Fibroblast of lung (primary cell): ENCODE results near the gene TMEM256. TPM values are rescaled to one million over a fixed set of nuclear protein-coding genes. Genes with fewer than 3 reads are reported as not detected.

Experiments
- DNase-seq, 2 donors: peaks; one replicate each; pipeline versions ENCODE4 v3.0.0 to v3.0.0-alpha.2; 2010; ENCODE audit warnings: low read depth in 2 of 2
- H2AFZ ChIP-seq: 2 replicates; pipeline ENCODE4 v1.5.1; 2012; ENCODE audit warnings: low read length, control low read depth, inconsistent platforms
- H3K27ac ChIP-seq: 2 replicates; pipeline ENCODE4 v1.5.1; 2011; ENCODE audit warnings: low read length, control low read depth; ENCODE audit not compliant: insufficient read depth
- H3K27me3 ChIP-seq: 2 replicates; pipeline ENCODE4 v1.5.1; 2011; ENCODE audit warnings: mild to moderate bottlenecking, low read length; ENCODE audit not compliant: control insufficient read depth, insufficient read depth
- H3K36me3 ChIP-seq: 2 replicates; pipeline ENCODE4 v1.5.1; 2011; ENCODE audit warnings: low read length; ENCODE audit not compliant: control insufficient read depth, insufficient read depth
- H3K4me1 ChIP-seq: 2 replicates; pipeline ENCODE4 v1.5.1; 2011; ENCODE audit warnings: low read length; ENCODE audit not compliant: control insufficient read depth, insufficient read depth; ENCODE audit errors: extremely low read depth
- H3K4me2 ChIP-seq: 2 replicates; pipeline ENCODE4 v1.5.1; 2011; ENCODE audit warnings: low read length, control low read depth; ENCODE audit not compliant: insufficient read depth; ENCODE audit errors: extremely low read depth
- H3K4me3 ChIP-seq, 4 experiments: fragments of 200-600 bp in 1 of 4; sonication (generic) in 1 of 4; replicated peaks in 1 of 4; 2 replicates each; pipeline ENCODE4 v1.5.1; 2011 to 2016; ENCODE audit warnings: low read length in 4 of 4, low read depth in 3 of 4, mild to moderate bottlenecking in 3 of 4, control low read depth in 2 of 4, inconsistent platforms in 1 of 4, mixed read lengths in 1 of 4; ENCODE audit not compliant: insufficient read depth in 1 of 4; ENCODE audit errors: control extremely low read depth in 1 of 4
- H3K79me2 ChIP-seq: 2 replicates; pipeline ENCODE4 v1.5.1; 2012; ENCODE audit warnings: mild to moderate bottlenecking, low read length, inconsistent platforms; ENCODE audit not compliant: control insufficient read depth, insufficient read depth
- H3K9ac ChIP-seq: 2 replicates; pipeline ENCODE4 v1.5.1; 2011; ENCODE audit warnings: mild to moderate bottlenecking, low read length, control low read depth; ENCODE audit not compliant: insufficient read depth
- H3K9me3 ChIP-seq: 2 replicates; pipeline ENCODE4 v1.5.1; 2012; ENCODE audit warnings: low read depth, low read length; ENCODE audit not compliant: control insufficient read depth, insufficient read depth
- H4K20me1 ChIP-seq: 2 replicates; pipeline ENCODE4 v1.5.1; 2011; ENCODE audit warnings: low read length; ENCODE audit not compliant: control insufficient read depth, insufficient read depth; ENCODE audit errors: extremely low read depth
- EZH2 ChIP-seq: IDR thresholded peaks from 2 replicates; pipeline ENCODE4 v1.5.1; 2012; ENCODE audit warnings: low read length, control low read depth, mild to moderate bottlenecking; ENCODE audit errors: missing control alignments
- polyA plus RNA-seq, 2 donors: library from polyadenylated mRNA; depleted of rRNA in 1 of 2; stranded (reverse) in 1 of 2; unstranded in 1 of 2; fragments of >200 nt; gene quantifications; 2 replicates each; pipeline ENCODE4 v1.2.1, GENCODE V29; 2011 to 2012; ENCODE audit warnings: missing spikeins in 1 of 2
- total RNA-seq: library from RNA; depleted of rRNA; stranded (reverse); fragments of >200 nt; gene quantifications from 2 replicates; pipeline ENCODE4 v1.2.1, GENCODE V29; 2014
- TF ChIP-seq, protein P1 (sequence below), 2 donors: IDR thresholded peaks in 1 of 2; conservative IDR thresholded peaks in 1 of 2; 1 replicate in 1 of 2; 2 replicates in 1 of 2; pipeline ENCODE4 v1.5.1; 2011 to 2012; ENCODE audit warnings: low read length in 2 of 2, control low read depth in 1 of 2, inconsistent platforms in 1 of 2, low read depth in 1 of 2, mild to moderate bottlenecking in 1 of 2

TMEM256 gene
- total and polyA plus RNA-seq, 2 donors (not counting 1 experiment from before 2014, with no cell fraction given), result 59.1 to 206 TPM

DNA sequence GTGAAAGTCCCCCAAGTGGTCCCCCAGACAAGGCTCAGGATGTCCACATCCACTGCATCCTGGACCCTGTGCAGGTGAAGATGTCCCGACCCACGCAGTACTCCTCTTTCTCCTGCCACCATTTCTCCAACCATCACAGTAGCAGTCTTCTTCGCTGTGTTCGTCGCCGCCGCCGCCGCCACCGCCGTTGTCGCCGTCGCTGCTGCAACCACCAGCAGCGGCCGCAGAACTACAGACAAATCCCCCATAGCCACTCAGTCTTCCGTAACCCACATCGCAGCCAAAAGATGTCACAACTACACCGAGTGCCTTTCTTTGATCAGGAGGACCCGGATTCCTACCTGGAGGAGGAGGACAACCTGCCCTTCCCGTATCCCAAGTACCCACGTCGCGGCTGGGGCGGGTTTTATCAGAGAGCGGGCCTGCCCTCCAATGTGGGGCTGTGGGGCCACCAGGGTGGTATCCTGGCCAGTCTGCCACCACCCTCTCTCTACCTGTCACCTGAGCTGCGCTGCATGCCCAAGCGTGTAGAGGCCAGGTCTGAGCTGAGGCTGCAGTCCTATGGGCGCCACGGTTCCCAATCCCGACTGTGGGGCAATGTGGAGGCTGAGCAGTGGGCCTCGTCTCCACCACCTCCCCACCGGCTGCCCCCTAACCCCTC lies 22.4 kb upstream of the TMEM256 start:
- H4K20me1 ChIP-seq, result no peaks in the 10 kb centered on the region
- H3K4me3 ChIP-seq, result no peak overlapping the region
- H3K27ac ChIP-seq, result no peak overlapping the region
- H3K36me3 ChIP-seq, result no peaks in the 10 kb centered on the region
- no peaks in the 10 kb centered on the region for H3K9me3 ChIP-seq
- H3K9ac ChIP-seq, result no peak overlapping the region
- H3K27me3 ChIP-seq, result no peaks in the 10 kb centered on the region
- H3K79me2 ChIP-seq, result no peaks in the 10 kb centered on the region
- H2AFZ ChIP-seq, result no peak overlapping the region
- TF ChIP-seq EZH2, result no peak
- TF ChIP-seq, protein P1, sequence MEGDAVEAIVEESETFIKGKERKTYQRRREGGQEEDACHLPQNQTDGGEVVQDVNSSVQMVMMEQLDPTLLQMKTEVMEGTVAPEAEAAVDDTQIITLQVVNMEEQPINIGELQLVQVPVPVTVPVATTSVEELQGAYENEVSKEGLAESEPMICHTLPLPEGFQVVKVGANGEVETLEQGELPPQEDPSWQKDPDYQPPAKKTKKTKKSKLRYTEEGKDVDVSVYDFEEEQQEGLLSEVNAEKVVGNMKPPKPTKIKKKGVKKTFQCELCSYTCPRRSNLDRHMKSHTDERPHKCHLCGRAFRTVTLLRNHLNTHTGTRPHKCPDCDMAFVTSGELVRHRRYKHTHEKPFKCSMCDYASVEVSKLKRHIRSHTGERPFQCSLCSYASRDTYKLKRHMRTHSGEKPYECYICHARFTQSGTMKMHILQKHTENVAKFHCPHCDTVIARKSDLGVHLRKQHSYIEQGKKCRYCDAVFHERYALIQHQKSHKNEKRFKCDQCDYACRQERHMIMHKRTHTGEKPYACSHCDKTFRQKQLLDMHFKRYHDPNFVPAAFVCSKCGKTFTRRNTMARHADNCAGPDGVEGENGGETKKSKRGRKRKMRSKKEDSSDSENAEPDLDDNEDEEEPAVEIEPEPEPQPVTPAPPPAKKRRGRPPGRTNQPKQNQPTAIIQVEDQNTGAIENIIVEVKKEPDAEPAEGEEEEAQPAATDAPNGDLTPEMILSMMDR (conservative IDR thresholded peaks at IDR 0.05 in 1 of 2, IDR thresholded peaks at IDR 0.05 in 1 of 2; ENCODE audit: low read depth in 1 of 2, low read length in 2 of 2), result no peak
- H3K4me1 ChIP-seq, result no peaks in the 10 kb centered on the region
- DNase-seq, result no peak
- H3K4me2 ChIP-seq, result no peak overlapping the region

DNA sequence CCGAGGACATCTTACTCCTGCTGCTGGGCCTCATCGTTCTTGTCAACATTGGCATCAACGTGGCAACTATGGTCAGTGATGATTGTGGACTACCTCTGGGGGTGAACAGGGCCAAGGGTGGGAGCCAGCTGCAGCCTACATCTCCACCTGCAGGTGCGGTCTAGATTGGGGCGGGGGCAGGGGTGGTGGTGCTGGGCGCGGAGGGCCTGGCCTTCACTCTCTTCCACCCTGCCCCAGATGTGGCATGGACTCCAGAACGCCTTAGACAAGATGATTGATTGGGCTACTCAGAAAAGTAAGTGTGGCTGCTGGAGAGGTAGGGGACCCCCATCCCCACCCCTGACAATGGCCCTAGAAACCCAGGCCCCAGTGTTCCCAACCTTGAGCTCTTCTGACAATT lies 21.9 kb upstream of the TMEM256 start:
- H3K9ac ChIP-seq, result no peak overlapping the region
- H2AFZ ChIP-seq, result no peak overlapping the region
- no peaks in the 10 kb centered on the region for H3K27me3 ChIP-seq
- no peak for DNase-seq
- H3K79me2 ChIP-seq, result no peaks in the 10 kb centered on the region
- no peak overlapping the region for H3K4me3 ChIP-seq
- H3K4me1 ChIP-seq, result no peaks in the 10 kb centered on the region
- no peak overlapping the region for H3K4me2 ChIP-seq
- no peaks in the 10 kb centered on the region for H3K9me3 ChIP-seq
- H4K20me1 ChIP-seq, result no peaks in the 10 kb centered on the region
- TF ChIP-seq, protein P1 (conservative IDR thresholded peaks at IDR 0.05 in 1 of 2, IDR thresholded peaks at IDR 0.05 in 1 of 2; ENCODE audit: low read depth in 1 of 2, low read length in 2 of 2), result no peak
- no peak for TF ChIP-seq EZH2
- no peak overlapping the region for H3K27ac ChIP-seq
- no peaks in the 10 kb centered on the region for H3K36me3 ChIP-seq

DNA sequence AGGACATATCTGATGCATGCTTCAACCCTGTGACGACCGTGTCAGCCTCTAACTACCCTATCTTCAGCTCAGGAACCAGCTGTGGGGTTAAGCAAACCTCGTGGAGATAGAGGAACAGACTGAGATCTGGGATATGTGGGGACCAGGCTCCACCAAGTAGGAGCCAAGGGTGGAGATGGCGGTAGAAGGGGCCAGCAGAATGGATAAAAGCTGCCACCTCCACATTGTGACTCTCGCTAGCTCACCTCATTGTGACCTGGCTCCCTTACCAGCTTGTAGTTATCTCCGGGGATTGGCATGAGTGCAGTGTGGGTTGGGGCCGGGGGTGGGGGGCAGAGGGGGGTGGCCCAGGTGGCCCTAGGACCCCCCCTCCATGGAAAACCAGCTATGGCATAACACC lies 21.4 kb upstream of the TMEM256 start, which contains the start of gene SPEM2:
Gene SPEM2 (plus strand): TSS at position 301 of the 400 bp plus-strand sequence. CDS start 73 bp downstream, at position 374.
- no peaks in the 10 kb centered on the region for H3K4me1 ChIP-seq
- H3K4me3 ChIP-seq, result no peak within 1 kb of the TSS
- no peaks in the 10 kb centered on the region for H3K27me3 ChIP-seq
- no peaks in the 10 kb centered on the region for H3K79me2 ChIP-seq
- H3K9me3 ChIP-seq, result no peaks in the 10 kb centered on the region
- no peak for DNase-seq
- H2AFZ ChIP-seq, result no peak within 1 kb of the TSS
- no peak within 1 kb of the TSS for H3K4me2 ChIP-seq
- no peak within 1 kb of the TSS for H3K27ac ChIP-seq
- TF ChIP-seq, protein P1 (conservative IDR thresholded peaks at IDR 0.05 in 1 of 2, IDR thresholded peaks at IDR 0.05 in 1 of 2; ENCODE audit: low read depth in 1 of 2, low read length in 2 of 2), result no peak
- no peak for TF ChIP-seq EZH2
- no peaks in the 10 kb centered on the region for H4K20me1 ChIP-seq
- H3K36me3 ChIP-seq, result no peaks in the 10 kb centered on the region
- no peak within 1 kb of the TSS for H3K9ac ChIP-seq
